ENCODE results near the gene GRAMD1B. TPM values are rescaled to one million over a fixed set of nuclear protein-coding genes. Genes with fewer than 3 reads are reported as not detected.

Gene GRAMD1B
- total RNA-seq, 3 donors from 2014 or later, result 3.2 to 4.4 (median 4.1) TPM

DNA sequence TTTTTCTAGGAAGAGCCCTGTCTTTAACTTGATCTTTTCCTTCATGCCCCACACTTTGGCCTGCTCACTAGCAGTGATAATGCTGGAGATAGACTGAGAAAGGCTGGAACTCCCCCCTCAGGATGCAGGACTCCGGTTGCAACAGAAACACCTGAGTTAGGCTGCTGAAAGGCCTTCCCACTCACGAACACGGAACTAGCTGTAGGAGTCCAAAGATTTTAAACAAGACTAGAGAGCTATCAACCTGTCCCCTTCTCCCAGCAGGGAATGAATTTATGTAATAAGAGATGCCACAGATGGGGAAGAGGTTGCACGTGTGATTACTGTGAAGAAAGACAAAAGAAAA lies 211.4 kb downstream of the GRAMD1B start:
- Histone ChIP-seq H3K9me3 (no peaks in the 10 kb centered on the region), H3K36me3 (ENCODE audit: low read depth) (no peaks in the 10 kb centered on the region), H3K4me1 (ENCODE audit: low read depth) (no peaks in the 10 kb centered on the region), H3K4me3 (no peak overlapping the region)
- no peak for TF ChIP-seq CTCF (IDR thresholded peaks at IDR 0.05)
- DNase-seq (no peak), ATAC-seq (no peak)
- intact Hi-C loops (cut with DNase I, micrococcal nuclease), result loop anchor here in 1 of 2 donors (5.0 kb wide), 1 partner anchor 66 kb away; no protein-coding TSS in a partner anchor

DNA sequence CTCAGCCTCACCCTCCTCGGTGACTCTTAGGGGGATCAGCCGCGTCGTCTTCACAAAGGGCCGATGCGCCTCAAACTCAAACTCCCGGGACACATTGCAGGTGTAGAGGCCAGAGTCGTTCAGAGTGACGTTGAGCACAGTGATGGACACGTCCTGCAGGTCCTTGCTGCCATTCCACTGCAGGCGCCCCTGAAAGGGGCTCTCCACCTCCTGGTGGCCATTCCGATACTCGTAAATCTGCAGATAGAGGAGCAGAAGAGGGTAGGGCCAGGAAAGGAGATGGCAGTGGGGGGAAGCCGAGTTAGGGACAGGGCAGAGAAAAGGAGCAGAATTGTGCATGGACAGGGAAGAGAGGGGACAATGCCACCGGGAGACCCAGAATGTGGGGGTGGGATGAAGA lies 212.4 kb downstream of the GRAMD1B start:
- Histone ChIP-seq H3K4me3 (no peak overlapping the region), H3K4me1 (ENCODE audit: low read depth) (no peaks in the 10 kb centered on the region), H3K36me3 (ENCODE audit: low read depth) (no peaks in the 10 kb centered on the region), H3K9me3 (no peaks in the 10 kb centered on the region)
- intact Hi-C loops (cut with DNase I, micrococcal nuclease), result loop anchor here in 1 of 2 donors (5.0 kb wide), 1 partner anchor 65 kb away; no protein-coding TSS in a partner anchor
- no peak for TF ChIP-seq CTCF (IDR thresholded peaks at IDR 0.05)
- no peak for DNase-seq
- no peak for ATAC-seq

- Histone ChIP-seq H3K9me3 (no peaks in the 10 kb centered on the region), H3K36me3 (ENCODE audit: low read depth) (no peaks in the 10 kb centered on the region), H3K4me1 (ENCODE audit: low read depth) (no peaks in the 10 kb centered on the region), H3K4me3 (no peak overlapping the region)
- ATAC-seq (no peak), DNase-seq (no peak)
- TF ChIP-seq CTCF (IDR thresholded peaks at IDR 0.05), result no peak
- intact Hi-C loops (cut with DNase I, micrococcal nuclease), result no loop called here
These were observed 215.4 kb downstream of the GRAMD1B start for GRCh38 chr11:123645286-123645975.

- Histone ChIP-seq H3K9me3 (no peaks in the 10 kb centered on the region), H3K4me3 (no peak overlapping the region), H3K4me1 (ENCODE audit: low read depth) (peaks cover 2% of the 10 kb centered on the region), H3K36me3 (ENCODE audit: low read depth) (no peaks in the 10 kb centered on the region)
- TF ChIP-seq CTCF (IDR thresholded peaks at IDR 0.05), result no peak
- DNase-seq, result no peak
- intact Hi-C loops (cut with DNase I, micrococcal nuclease), result no loop called here
- ATAC-seq, result no peak
These were observed 220.8 kb downstream of the GRAMD1B start for GRCh38 chr11:123650901-123651300.

DNA sequence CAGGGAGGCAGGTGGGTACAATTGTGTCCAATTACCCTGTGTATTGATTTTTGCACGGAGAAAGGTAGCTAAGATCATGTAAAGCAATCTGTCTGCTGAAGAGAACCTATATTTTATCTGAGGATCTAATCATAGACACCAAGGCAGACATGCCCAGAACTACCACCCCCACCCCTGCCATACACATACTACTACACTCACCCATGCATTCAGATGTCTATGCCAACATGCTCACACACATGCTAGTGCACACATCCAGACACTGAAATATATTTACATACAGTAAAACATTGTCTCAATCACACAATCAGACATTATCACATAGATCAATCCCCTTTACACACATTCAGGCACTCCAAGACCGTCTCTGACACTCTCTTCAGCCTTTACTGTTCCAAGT lies 222.5 kb downstream of the GRAMD1B start:
- ATAC-seq (no peak), DNase-seq (no peak)
- no peaks in the 10 kb centered on the region for H3K9me3 ChIP-seq
- TF ChIP-seq CTCF (IDR thresholded peaks at IDR 0.05), result no peak
- H3K36me3 ChIP-seq (ENCODE audit: low read depth), result no peaks in the 10 kb centered on the region
- peaks cover 2% of the 10 kb centered on the region for H3K4me1 ChIP-seq (ENCODE audit: low read depth)
- H3K4me3 ChIP-seq, result no peak overlapping the region
- intact Hi-C loops (cut with DNase I, micrococcal nuclease), result no loop called here

DNA sequence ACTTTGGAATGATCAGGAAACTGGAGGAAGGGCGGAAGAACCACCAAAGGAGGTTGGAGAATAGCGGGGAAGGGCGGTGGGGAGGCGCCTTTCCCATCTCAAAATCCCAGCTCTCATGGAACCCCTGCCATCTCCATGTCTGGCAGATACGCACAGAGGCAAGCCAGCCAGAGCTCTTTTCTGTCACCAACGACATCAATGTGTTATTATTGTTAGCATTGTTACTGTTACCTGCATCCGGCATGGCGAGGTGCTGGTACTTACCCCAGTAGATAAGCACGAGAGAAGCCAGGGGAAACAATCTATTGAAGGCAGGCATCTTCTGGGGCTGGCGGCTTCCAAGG lies 223.4 kb downstream of the GRAMD1B start:
- no peak for TF ChIP-seq CTCF (IDR thresholded peaks at IDR 0.05)
- no peaks in the 10 kb centered on the region for H3K9me3 ChIP-seq
- peaks cover 2% of the 10 kb centered on the region for H3K4me1 ChIP-seq (ENCODE audit: low read depth)
- H3K4me3 ChIP-seq, result no peak overlapping the region
- H3K36me3 ChIP-seq (ENCODE audit: low read depth), result no peaks in the 10 kb centered on the region
- ATAC-seq (no peak), DNase-seq (no peak)
- intact Hi-C loops (cut with DNase I, micrococcal nuclease), result no loop called here

Data from mucosa of descending colon (tissue), 3 donors.